ENCODE data around the gene BEGAIN. TPM values are rescaled to one million over a fixed set of nuclear protein-coding genes. Genes with fewer than 3 reads are reported as not detected.

BEGAIN gene
- total RNA-seq, 2 experiments from 2014 or later: 0.76 TPM; not detected in 1

DNA sequence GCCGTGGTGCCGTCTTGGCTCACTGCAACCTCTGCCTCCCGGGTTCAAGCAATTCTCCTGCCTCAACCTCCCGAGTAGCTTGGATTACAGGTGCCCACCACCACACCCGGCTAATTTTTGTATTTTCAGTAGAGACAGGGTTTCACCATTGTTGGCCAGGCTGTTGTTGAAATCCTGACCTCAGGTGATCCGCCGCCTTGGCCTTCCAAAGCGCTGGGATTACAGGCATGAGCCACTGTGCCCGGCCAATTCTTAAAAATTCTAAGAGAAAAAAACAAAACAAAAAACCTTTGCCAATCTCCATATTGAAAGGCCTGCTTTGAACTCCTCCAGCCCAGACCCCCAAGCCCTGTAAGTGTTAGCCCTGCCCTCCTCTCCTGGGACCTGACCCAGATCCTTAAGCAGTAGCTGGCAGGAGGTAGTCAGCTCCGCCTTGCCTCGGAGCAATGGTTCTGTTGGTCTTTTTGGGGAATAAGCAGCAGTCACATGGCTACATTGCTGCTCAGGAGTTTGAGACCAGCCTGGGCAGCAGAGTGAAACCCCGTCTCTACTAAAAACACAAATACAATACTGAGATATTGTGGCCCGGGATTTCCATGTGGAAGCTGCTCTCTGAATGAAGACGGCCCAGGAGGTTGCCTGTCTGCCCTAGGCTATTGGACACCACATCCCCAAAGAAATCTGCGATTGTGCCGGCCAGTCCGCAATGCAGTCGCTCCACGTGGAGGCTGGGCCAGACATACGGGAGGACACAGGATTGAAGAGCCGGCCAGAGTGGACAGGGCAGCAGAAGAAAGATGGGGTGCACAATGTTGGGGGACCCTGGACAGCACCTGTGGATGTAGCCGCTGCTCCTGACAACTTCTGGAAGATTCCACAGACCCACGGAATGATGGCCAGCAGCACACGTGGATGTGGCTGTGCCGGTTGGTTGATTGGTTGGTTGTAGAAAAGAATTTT, 28.8 kb upstream of the BEGAIN start:
- no peaks in the 10 kb centered on the region for H3K9me2 ChIP-seq (ENCODE audit: insufficient read depth, low read length)
- POLR2A ChIA-PET: no interaction called here
- no peak overlapping the region for H3K4me3 ChIP-seq (ENCODE audit: low read depth, low read length, poor library complexity, severe bottlenecking)
- H3K27ac ChIP-seq (ENCODE audit: low read depth, low read length, poor library complexity, severe bottlenecking): no peak overlapping the region
- TF ChIP-seq EZH2phosphoT487 (IDR thresholded peaks at IDR 0.05; ENCODE audit: borderline replicate concordance, low read depth, low read length): no peak
- TF ChIP-seq, protein P1, sequence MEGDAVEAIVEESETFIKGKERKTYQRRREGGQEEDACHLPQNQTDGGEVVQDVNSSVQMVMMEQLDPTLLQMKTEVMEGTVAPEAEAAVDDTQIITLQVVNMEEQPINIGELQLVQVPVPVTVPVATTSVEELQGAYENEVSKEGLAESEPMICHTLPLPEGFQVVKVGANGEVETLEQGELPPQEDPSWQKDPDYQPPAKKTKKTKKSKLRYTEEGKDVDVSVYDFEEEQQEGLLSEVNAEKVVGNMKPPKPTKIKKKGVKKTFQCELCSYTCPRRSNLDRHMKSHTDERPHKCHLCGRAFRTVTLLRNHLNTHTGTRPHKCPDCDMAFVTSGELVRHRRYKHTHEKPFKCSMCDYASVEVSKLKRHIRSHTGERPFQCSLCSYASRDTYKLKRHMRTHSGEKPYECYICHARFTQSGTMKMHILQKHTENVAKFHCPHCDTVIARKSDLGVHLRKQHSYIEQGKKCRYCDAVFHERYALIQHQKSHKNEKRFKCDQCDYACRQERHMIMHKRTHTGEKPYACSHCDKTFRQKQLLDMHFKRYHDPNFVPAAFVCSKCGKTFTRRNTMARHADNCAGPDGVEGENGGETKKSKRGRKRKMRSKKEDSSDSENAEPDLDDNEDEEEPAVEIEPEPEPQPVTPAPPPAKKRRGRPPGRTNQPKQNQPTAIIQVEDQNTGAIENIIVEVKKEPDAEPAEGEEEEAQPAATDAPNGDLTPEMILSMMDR (conservative IDR thresholded peaks at IDR 0.05; ENCODE audit: low read length): no peak
- CTCF ChIA-PET (ENCODE audit: unreplicated experiment): no interaction called here
- H3K4me1 ChIP-seq (ENCODE audit: insufficient read depth, low read length, poor library complexity, severe bottlenecking): no peaks in the 10 kb centered on the region
- H3K9me3 ChIP-seq (ENCODE audit: low read length): no peaks in the 10 kb centered on the region
- no peaks in the 10 kb centered on the region for H3K79me2 ChIP-seq (ENCODE audit: insufficient read depth, low read depth, low read length)
- no TSS peak for BruUV-seq (replicated peaks)
- no peaks in the 10 kb centered on the region for H4K20me1 ChIP-seq (ENCODE audit: insufficient read depth, low read length)
- H3K36me3 ChIP-seq (ENCODE audit: insufficient read depth, low read length): no peaks in the 10 kb centered on the region
- intact Hi-C loops (cut with micrococcal nuclease; ENCODE audit: unreplicated experiment): no loop called here
- H3K4me2 ChIP-seq (ENCODE audit: low read length): no peak overlapping the region
- no peak for DNase-seq (ENCODE audit: low spot score)
- no peak overlapping the region for H2AFZ ChIP-seq (ENCODE audit: low read length)

DNA sequence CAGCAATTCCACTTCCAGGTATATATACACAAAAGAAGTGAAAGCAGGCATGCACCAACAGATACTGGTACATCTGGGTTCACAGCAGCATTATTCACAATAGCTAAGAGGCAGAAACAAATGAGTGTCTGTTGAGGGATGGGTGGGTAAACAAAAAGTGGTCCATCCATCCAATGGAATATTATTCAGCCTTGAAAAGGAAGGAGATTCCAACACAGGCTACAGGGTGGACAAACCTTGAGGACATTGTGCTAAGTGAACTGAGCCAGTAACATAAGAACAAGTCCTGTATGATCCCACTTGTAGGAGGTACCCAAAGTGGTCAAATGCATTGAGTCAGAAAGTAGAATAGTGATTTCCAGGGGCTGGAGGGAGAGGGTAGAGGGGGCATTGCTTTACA, 27.6 kb upstream of the BEGAIN start:
- H3K79me2 ChIP-seq (ENCODE audit: insufficient read depth, low read depth, low read length): no peaks in the 10 kb centered on the region
- no peak overlapping the region for H3K4me2 ChIP-seq (ENCODE audit: low read length)
- H3K9me3 ChIP-seq (ENCODE audit: low read length): no peaks in the 10 kb centered on the region
- DNase-seq (ENCODE audit: low spot score): no peak
- BruUV-seq (replicated peaks): no TSS peak
- intact Hi-C loops (cut with micrococcal nuclease; ENCODE audit: unreplicated experiment): no loop called here
- no peak overlapping the region for H2AFZ ChIP-seq (ENCODE audit: low read length)
- no peak overlapping the region for H3K27ac ChIP-seq (ENCODE audit: low read depth, low read length, poor library complexity, severe bottlenecking)
- H3K4me1 ChIP-seq (ENCODE audit: insufficient read depth, low read length, poor library complexity, severe bottlenecking): no peaks in the 10 kb centered on the region
- H3K9me2 ChIP-seq (ENCODE audit: insufficient read depth, low read length): no peaks in the 10 kb centered on the region
- no peaks in the 10 kb centered on the region for H3K36me3 ChIP-seq (ENCODE audit: insufficient read depth, low read length)
- ChIA-PET POLR2A (no interaction called here), CTCF (ENCODE audit: unreplicated experiment) (no interaction called here)
- H3K4me3 ChIP-seq (ENCODE audit: low read depth, low read length, poor library complexity, severe bottlenecking): no peak overlapping the region
- TF ChIP-seq EZH2phosphoT487 (IDR thresholded peaks at IDR 0.05; ENCODE audit: borderline replicate concordance, low read depth, low read length): no peak
- TF ChIP-seq, protein P1 (conservative IDR thresholded peaks at IDR 0.05; ENCODE audit: low read length): no peak
- no peaks in the 10 kb centered on the region for H4K20me1 ChIP-seq (ENCODE audit: insufficient read depth, low read length)

DNA sequence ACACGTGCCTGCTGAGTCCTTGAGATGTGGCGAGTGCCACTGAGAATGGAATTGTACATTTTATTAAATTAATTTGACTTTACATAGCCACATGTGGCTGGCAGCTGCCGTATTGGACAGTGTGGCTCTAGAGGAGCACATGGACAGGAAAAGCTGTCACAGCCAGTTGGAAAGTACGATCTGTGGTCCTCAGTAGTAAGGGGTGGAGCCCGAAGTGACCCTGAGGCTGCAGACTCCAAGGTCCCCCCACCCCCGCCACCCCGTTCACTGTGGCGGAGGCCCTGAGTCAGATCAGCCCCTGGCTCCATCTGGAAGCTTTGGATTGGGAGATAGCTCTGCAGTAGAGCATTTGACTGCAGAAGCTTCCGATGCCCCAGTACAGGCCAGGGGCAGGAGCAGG, 25.8 kb upstream of the BEGAIN start:
- no peak overlapping the region for H2AFZ ChIP-seq (ENCODE audit: low read length)
- no peak overlapping the region for H3K27ac ChIP-seq (ENCODE audit: low read depth, low read length, poor library complexity, severe bottlenecking)
- no peak for TF ChIP-seq EZH2phosphoT487 (IDR thresholded peaks at IDR 0.05; ENCODE audit: borderline replicate concordance, low read depth, low read length)
- TF ChIP-seq, protein P1 (conservative IDR thresholded peaks at IDR 0.05; ENCODE audit: low read length): no peak
- no peak for DNase-seq (ENCODE audit: low spot score)
- H3K36me3 ChIP-seq (ENCODE audit: insufficient read depth, low read length): no peaks in the 10 kb centered on the region
- no peak overlapping the region for H3K4me3 ChIP-seq (ENCODE audit: low read depth, low read length, poor library complexity, severe bottlenecking)
- no TSS peak for BruUV-seq (replicated peaks)
- ChIA-PET POLR2A (no interaction called here), CTCF (ENCODE audit: unreplicated experiment) (no interaction called here)
- H3K9me2 ChIP-seq (ENCODE audit: insufficient read depth, low read length): no peaks in the 10 kb centered on the region
- H4K20me1 ChIP-seq (ENCODE audit: insufficient read depth, low read length): no peaks in the 10 kb centered on the region
- no peaks in the 10 kb centered on the region for H3K9me3 ChIP-seq (ENCODE audit: low read length)
- H3K4me1 ChIP-seq (ENCODE audit: insufficient read depth, low read length, poor library complexity, severe bottlenecking): no peaks in the 10 kb centered on the region
- no peaks in the 10 kb centered on the region for H3K79me2 ChIP-seq (ENCODE audit: insufficient read depth, low read depth, low read length)
- intact Hi-C loops (cut with micrococcal nuclease; ENCODE audit: unreplicated experiment): no loop called here
- no peak overlapping the region for H3K4me2 ChIP-seq (ENCODE audit: low read length)
